HG03378 (cell line): ENCODE results near the gene VAV2.

Source experiments
- ATAC-seq: cut with Tn5 transposase; IDR thresholded peaks from one replicate; pipeline ENCODE4 v1.9.1; 2021; ENCODE audit warnings: mild to moderate bottlenecking, moderate library complexity; ENCODE audit not compliant: unreplicated experiment

The VAV2 gene

DNA sequence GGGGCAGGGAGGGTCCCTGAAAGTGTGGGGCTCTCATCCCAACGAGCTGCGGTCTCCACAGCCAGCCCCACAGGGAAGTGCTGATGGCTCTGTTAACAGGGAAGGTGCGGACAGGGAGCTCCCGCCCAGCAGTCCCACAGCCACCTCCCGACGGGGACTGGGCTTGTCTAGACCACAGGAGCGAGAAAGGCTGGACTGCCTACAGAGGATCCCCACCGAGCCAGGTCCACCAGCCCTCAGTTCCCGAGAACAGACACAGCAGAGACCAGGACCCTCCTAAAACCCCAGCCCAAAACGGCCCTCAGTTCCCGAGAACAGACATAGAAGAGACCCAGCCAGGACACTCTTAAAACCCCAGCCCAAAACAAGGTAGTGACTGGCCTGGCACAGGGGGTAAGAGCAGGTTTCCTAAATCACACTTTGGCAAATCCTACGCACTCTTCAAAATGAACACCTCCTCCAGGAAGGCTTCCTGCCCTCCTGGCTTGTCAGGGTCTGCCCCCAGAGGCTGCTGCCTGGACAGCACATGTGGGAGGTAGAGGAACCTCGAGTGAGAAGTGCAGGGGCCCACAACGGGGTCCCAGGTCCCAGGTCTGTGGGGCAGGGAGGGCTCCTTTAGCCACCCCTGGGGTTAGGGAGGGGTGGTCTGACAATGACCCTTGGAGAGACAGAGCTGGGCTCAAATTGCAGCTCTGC is 167.9 kb downstream of the VAV2 start:
- ATAC-seq = no peak

GRCh38 chr9:133823189-133824105 is 168.7 kb downstream of the VAV2 start:
- ATAC-seq = no peak

DNA sequence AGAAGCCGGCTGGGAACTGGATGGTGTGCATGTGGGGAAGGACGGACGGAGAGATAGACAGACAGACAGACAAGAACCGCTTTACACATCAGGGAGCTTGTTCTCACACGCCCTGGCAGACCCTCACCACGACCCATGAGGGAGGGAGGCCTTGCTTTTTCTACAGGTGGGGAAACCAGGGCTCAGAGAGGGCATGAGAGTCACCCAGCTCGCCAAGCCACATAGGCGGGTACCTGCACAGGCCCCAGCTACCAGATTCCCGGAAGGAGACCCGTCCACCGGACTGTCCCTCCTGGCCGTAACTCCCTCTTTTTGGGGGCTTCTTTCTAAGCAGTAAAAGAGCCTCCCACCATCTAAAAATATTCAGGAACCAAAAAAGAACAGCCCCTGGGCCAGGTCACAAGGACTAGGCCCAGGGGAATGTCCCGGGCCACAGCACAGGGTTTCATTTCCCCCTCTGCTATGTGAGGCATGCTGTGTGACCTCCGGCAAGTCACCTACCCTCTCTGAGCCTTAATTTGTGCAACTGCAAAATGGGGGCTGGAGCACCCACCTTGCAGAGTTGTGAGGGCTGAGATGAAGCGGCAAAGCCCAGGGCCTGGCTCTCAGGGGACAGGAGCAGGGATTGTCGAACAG is 169.6 kb downstream of the VAV2 start:
- ATAC-seq = peak; percentile 44

GRCh38 chr9:133821601-133822429 is 170.3 kb downstream of the VAV2 start:
- peak; percentile 18 for ATAC-seq

DNA sequence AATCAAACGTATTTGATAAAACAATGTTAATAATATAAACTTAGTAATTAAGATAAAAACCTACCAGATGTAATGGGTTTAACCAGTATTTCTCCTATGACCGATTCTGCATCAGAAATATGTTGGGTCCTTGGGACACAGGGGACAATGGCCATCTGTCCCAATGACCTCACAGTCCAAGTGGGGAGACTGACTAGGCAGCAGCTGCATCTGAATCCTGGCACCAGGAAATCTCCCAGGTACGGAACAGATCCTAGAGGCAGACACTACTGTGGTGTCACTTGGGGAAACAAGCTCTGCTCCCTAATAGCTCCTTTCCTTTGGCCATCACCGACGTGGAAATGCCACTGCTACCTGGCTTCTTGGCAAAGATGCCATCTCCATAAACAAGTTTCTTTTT is 172.2 kb downstream of the VAV2 start:
- ATAC-seq = no peak

GRCh38 chr9:133818444-133818843 is 173.7 kb downstream of the VAV2 start:
- no peak for ATAC-seq

- ATAC-seq = no peak
Measured at GRCh38 chr9:133815781-133816180, 176.3 kb downstream of the VAV2 start.

- ATAC-seq = no peak
Measured at GRCh38 chr9:133814586-133815208, 177.4 kb downstream of the VAV2 start.

DNA sequence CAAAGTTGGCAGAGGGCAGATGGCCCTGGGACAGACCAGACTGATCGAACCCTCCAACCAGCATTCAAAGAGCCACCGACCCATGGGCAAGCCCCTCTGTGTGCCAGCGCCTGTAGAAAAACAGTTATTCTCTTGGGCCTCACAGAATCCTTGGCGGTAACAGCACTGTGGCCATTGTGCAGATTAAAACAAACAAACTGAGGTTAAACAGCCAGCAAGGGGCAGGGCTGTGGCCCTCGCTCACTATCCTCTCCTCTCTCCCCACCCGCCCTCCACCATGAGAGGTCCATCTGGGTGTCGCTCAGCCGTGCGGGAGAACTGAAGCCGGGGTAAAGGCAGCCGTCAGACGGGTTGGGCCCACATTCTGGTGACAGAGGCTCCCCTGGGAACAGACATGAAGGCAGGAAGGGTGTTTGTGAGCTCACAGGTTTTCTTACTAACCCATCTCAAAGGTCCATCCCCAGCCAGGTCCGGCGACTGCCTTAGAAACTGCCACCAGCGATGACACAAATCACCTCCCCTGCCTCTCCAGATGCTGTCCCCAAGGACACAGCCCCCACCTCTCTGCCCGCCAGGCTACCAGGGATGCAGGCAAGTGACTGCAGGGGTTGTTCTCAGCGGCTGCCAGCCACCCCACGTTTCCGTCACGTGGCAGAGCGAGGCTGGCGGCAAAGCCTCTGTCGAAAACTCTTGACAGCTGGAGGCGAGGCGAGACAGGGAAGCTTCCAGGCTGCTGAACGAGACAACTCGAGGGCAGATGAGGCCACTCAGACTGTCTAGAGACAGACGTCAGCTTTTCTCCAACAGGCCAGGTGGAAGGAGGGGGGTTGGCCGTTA is 178.2 kb downstream of the VAV2 start:
- ATAC-seq = no peak

DNA sequence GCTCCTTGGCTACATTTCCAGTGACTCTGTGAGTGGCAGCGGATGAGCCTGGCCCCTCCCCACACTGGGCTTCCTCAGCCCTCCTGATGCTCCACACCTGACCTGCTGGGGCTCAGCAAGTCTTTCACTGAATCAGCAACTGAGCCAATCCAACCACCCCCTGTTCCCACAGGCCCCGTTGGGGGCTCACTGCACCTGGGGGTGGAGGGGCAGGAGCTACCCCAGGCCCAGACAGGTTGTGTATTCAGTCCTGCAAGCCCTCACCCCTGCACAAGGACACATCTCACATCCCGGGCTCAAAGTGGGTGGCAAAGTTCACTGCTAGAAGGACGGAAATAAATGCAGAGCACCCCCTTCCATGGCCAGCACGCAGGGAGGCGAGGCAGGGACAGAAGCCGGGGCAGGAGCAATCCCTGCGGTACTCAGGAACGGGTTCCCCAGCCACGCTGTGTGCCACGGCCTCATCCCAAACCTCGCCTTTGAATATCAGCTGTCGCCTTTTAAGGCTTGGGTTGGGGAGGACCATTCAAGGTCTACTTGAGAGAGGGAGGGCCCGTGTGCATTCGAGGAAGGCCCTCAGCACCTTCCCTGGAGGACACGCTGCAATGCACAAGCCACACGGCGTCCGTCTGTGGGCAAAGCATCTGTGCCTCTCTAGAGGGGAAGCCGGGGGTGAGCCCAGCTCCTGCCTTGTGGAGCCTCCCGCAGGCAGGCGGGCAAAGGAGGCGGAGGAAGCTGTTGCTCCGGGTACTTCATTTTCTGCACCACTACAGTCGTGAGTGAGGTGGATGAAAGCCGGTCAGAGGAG is 179.0 kb downstream of the VAV2 start:
- ATAC-seq = no peak

GRCh38 chr9:133812077-133812868 is 179.9 kb downstream of the VAV2 start:
- no peak for ATAC-seq

- no peak for ATAC-seq
Measured at GRCh38 chr9:133811471-133811870, 180.7 kb downstream of the VAV2 start.

GRCh38 chr9:133810556-133811195 is 181.4 kb downstream of the VAV2 start:
- ATAC-seq = no peak

GRCh38 chr9:133809335-133809734 is 182.8 kb downstream of the VAV2 start:
- ATAC-seq = no peak

DNA sequence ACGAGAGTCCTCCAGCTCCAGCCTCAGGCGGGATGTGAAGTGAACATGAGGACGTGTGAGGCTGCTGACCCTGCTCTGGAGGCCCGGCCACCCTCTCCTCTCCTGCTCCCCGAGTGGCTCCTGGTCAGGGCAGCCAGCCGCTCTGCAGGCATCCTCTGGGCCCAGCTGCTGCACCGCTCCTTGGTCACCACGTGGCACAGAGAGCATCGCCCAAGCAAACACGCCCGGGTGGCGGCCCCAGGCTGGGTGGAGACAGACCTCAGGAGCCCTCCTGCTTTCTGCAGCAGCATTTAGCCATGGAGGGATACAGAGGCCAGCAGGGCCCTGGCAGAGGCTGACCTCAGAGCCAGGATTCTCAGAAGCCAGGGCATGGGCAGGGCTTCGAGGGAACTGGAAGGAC is 184.3 kb downstream of the VAV2 start:
- ATAC-seq = no peak

DNA sequence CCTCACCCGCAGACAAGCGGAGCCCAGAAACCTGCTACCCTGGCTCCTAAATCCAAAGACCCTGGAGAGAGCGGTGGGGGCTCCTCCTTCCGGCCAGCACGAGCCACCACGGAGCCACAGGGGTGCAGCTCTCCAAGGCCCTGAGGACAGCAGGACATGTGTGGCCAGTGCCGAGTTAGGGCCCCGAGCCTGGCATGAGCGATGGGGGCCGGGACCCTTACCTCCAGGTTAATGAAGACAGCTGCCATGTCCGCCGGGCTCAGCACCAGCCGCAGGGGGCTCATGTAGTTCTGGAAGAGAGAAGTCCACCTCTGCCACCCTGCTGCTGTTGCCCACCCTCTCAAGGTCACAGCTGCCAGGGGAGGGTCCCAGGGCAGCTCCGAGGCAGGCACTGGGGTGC is 185.1 kb downstream of the VAV2 start:
- ATAC-seq = no peak

DNA sequence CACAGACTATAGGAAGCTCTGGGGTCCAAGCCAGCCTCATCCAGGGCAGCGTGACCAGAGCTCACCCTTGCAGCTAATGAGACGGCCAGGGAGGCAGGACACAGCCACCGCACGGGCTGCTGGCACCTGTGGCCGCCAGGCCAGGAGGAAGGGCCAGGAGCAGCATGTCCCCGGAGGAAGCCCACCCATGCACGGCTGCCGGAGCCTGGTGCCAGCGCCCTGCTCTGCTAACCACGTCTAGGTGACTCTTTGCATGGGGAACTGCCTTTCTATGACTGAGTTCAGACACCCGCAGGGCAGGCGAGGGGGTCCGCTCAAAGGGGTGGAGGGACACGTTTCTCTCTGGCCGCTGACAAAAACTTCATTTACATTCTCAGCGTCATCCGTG is 185.5 kb downstream of the VAV2 start:
- ATAC-seq = no peak
